Colon (tissue), 2 donors: ENCODE data around the gene PRR16.

Experiments
- FAIRE-seq: peaks from 2 replicates; lab custom pipeline; 2012; peaks lifted over from hg19 to GRCh38; lab: Jason Lieb, UNC
- donor health status: control.
- donor health status: control.

Gene PRR16

GRCh38 chr5:120463006-120463680 is 957 bp upstream of the PRR16 start:
- FAIRE-seq: no peak

DNA sequence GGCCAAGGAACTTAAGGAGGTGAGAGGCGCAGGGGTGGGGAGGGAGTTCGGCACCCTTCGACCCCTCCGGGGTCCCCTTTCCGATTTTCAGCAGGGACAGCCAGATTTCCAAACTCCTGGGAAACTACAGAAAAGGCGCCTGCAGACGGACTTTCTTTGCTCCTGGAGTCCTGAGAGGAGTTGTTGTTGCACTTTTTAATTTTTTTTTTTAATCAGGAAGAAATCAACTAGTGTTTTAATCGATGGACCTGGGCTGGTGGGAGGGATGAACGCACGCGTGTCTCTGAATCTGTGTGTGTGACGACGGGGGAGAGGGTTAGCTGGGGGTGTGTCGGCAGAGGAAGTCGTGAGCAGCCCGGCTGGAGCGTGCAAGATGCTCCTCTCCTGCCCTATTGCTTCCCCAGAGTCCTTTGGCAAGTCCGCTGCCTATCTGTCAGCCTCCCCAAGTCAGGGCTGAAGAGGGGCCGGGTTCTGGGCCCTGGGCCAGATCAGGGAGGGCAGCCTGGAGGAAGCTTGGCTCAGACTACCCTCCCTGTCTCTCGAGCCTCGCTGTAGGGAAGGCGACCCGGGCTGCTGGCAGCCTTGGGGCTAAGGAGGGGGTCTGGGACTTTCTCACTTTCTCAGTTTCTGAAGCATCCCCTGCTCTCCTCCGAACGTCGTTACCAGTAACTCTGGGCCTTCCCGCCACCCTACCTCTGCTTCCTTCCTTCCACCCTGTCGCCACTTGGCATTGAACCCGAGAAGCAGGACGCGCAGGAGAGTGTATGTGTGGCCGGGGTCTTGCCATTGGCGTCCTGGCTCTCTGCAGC is 731 bp downstream of the PRR16 start:
- FAIRE-seq: no peak

GRCh38 chr5:120465436-120465961 is 1.4 kb downstream of the PRR16 start:
- FAIRE-seq: no peak

- no peak for FAIRE-seq
These were observed 2.4 kb downstream of the PRR16 start for GRCh38 chr5:120466341-120467006.

DNA sequence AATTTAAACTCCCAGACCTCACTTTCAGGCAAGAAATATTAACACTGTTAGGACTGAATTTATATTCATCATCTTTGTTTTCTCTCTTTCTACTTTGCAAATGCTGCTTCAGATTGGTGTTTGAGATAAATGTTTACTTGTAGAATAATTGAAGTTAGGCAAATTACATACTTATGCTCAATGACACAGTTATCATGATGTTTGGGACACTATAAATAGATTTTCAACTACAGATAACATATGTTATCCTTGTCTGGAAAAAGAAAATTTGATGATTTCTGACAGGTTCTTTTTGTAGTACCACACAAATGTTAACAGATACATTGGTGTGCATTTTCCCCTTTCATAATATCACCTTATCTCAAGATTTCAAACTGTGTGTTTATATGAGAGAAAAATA is 7.9 kb downstream of the PRR16 start:
- no peak for FAIRE-seq

DNA sequence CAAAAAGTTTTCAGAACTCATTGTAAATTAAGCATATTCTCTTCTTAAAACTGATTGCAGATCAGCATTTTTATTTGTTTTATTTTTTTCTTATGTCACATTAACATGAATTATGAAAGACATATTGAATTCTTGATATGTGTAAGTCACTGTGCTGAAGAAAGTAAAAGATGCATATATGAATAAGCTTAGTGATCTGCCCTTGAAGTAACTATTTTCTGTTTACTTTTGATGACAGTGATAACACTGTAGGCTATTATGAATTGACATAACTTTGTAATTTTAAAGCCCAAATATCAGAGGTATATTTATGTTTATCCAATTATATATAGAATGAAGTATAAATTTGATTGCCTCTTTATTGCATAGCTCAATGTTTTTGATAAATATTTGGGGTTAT is 8.8 kb downstream of the PRR16 start:
- no peak for FAIRE-seq

DNA sequence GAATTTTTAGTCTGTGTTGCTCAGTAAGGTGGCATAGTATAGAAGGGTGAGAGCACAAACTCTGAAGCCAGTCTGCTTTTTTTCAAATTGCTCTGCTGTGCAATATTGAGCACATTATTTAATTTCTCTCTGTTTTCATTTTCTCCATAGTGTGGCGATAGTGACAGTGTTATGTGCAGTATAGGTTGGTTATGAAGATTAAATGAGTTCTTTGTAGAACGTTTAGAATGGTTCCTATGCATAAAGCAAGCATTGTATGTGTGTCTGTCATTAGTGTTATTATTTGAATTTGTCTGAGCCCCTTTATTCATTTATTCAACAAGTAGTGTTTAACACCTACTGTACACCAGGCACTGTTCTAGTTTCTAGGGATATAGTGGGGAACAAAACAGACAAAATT is 9.2 kb downstream of the PRR16 start:
- FAIRE-seq: no peak

DNA sequence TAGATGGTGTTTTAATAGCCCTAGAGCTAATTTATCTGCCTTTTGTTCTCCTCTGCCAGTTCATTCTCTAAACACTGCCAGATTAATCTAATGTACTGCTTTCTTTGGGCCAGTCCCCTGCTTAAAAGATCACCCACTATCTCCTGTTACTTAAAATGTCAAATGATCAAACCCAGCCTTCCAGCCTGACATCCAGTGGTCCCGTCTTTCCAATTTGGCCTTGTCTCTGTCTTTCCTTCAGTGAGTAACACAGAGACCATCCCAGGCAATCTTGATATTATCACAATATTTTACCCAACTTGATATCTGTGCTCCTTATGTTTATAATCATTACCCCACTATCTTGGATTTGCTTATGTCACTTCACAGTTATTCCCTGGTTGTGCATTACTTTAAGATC is 12.0 kb downstream of the PRR16 start:
- FAIRE-seq: no peak

DNA sequence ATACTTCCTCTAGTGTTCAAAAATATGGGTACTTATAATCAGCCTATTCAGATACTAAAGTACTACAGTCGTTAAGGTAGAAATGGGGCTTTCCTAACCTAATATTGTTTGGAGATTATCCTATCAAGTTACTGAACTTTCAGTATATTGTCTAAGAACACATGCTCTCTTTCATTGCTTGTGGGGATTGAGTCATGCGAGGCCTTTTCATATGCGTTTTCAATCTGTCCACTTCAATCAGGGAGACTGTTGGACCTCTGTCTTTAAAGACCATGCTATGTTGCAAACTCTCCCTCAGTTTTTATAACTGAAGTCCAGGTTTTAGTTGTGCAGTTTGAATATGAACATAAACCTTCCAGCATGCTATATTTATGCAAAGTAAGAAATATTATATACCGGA is 15.0 kb downstream of the PRR16 start:
- FAIRE-seq: no peak

GRCh38 chr5:120499876-120500563 is 35.9 kb downstream of the PRR16 start:
- no peak for FAIRE-seq

GRCh38 chr5:120502531-120502930 is 38.4 kb downstream of the PRR16 start:
- no peak for FAIRE-seq

GRCh38 chr5:120503341-120503740 is 39.2 kb downstream of the PRR16 start:
- no peak for FAIRE-seq

GRCh38 chr5:120504057-120504456 is 40.0 kb downstream of the PRR16 start:
- FAIRE-seq: no peak

- no peak for FAIRE-seq
These were observed 43.1 kb downstream of the PRR16 start for GRCh38 chr5:120507197-120507596.

DNA sequence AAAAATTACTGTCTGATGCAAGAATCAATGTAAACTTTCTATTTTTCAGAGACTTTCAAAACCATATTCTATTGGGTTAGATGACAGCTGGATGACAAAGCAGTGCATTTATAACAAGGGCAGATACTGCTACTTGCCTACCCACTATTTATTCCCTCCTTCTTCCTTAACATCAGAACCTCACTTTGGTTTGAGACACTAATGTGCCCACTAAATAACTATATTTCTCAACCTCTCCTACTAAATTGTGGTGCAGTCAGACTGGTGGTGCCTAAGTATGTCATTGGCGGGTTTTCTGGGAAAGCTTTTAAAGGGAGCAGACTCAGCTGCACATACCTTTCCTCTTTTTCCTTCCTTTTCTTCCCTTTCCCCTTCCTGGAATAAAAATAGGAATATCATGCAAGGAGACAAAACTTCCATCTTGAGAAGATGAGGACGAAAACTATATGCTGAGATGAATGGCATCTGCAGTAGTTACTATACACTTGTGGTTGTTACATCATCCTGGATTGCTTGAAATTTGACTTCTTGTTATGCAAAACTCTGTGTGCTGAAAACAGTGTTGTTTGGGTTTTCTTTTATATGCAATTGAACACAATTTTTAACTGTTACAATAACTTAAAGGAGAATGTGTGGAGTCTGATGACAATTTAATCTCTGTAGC is 43.8 kb downstream of the PRR16 start:
- FAIRE-seq: no peak

- FAIRE-seq: no peak
These were observed 45.0 kb downstream of the PRR16 start for GRCh38 chr5:120509053-120509452.

GRCh38 chr5:120510098-120510637 is 46.1 kb downstream of the PRR16 start:
- FAIRE-seq: no peak

- FAIRE-seq: no peak
These were observed 47.0 kb downstream of the PRR16 start for GRCh38 chr5:120510994-120511686.

DNA sequence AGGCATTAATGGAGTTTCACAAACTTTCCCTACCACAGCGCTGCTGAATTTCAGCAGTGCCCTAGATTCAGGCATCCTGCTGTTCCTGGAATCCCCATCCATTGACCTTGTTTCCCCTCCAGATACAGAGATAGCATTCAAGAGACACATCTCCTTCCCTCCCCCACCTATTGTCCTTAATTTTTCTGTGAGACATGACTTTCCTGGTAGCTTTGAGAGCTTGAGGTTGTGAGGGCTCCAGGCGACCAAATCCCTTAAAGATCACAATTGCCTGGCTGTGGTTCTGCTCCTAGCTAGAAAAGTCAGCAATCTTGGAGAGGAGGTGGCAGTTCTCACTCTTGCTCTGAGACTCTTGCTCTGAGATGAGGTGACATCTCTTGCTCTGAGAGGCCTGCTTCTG is 48.0 kb downstream of the PRR16 start:
- no peak for FAIRE-seq

DNA sequence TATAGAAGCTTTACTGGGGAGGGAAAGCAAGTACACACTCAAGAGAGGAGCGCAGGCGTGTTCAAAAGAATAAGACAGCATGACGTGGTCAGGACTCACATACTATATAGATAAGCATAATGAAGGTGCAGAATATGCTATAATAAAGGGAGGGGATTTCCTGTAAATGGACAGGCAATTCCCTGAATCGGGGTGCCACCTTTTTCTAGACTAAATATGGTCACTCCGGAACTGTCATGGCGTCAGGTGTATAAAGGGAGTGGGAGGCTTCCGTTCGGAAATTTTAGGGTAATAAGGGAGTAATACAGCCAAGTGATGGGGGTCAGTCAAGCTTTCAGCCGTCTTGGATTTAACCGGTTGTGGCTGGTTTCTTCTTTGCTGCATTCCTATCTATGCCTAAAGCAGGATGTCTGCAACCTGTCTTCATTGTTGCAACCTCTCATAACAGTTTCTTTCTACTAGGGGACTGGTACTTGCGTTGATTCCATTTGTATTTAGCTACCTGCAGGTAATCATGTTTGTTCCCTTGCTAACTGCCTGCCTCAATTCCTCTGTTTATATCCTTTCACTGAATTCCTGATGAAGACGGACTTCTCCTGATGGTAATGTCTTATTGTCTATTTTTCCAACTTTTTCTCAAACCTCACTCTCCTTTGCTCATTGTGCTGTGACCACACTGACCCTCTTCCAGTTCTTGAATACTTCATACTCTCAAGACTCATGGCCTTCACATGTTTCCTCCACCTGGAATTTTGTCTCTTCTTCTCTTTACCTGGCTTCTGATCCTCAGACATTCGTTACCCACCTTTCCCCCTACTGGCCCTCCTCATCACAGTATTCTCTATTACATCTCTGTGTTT is 48.9 kb downstream of the PRR16 start:
- FAIRE-seq: no peak
